K562 (cell line): ENCODE results near the gene BCAS2.

ENCODE experiments used
- CHD1 ChIP-seq: fragments of 200-600 bp; sonication (generic); IDR thresholded peaks from one replicate; pipeline ENCODE4 v1.6.1; 2012; ENCODE audit warnings: mild to moderate bottlenecking, moderate library complexity, low read length, inconsistent platforms
- CTCF ChIP-seq, 3 experiments: IDR thresholded peaks in 2 of 3; conservative IDR thresholded peaks in 1 of 3; 2 replicates each; pipeline ENCODE4 v1.5.1; 2011 to 2012; ENCODE audit warnings: low read length in 3 of 3, mild to moderate bottlenecking in 3 of 3, control low read depth in 2 of 3, improper control_type of control experiment in 1 of 3, inconsistent platforms in 1 of 3, low read depth in 1 of 3, mixed read lengths in 1 of 3, moderate library complexity in 1 of 3; ENCODE audit not compliant: insufficient read depth in 2 of 3
- EP300 ChIP-seq: IDR thresholded peaks from 2 replicates; pipeline ENCODE4 v1.6.1; 2012; ENCODE audit warnings: low read length, improper control_type of control experiment
- ETV6 ChIP-seq, 3 experiments: fragments of 150-350 bp in 1 of 3; sonication (generic) in 1 of 3; formaldehyde crosslinking in 1 of 3; IDR thresholded peaks; 2 replicates each; pipeline versions ENCODE4 v1.6.1 to v1.8.0; 2014 to 2022; ENCODE audit warnings: borderline replicate concordance in 2 of 3, low read depth in 2 of 3, antibody characterized with exemption in 1 of 3, low read length in 1 of 3, mild to moderate bottlenecking in 1 of 3, missing genetic modification reagents in 1 of 3
- GABPA ChIP-seq: fragments of 200-800 bp; sonication (Bioruptor generic); conservative IDR thresholded peaks from 2 replicates; pipeline ENCODE4 v1.6.1; 2016; ENCODE audit warnings: low read depth, missing genetic modification characterization, missing compliant biosample characterization
- IRF9 ChIP-seq: fragments of 450-650 bp; IDR thresholded peaks from 2 replicates; pipeline ENCODE4 v1.6.1; 2016; ENCODE audit warnings: missing biosample characterization, missing genetic modification characterization
- PTBP1 ChIP-seq: fragments of 200-400 bp; formaldehyde crosslinking; IDR thresholded peaks from 2 replicates; pipeline ENCODE4 v1.6.1; 2017; ENCODE audit warnings: low read depth, low read length
- SMARCA4 ChIP-seq: fragments of 450-650 bp; IDR thresholded peaks from 2 replicates; pipeline ENCODE4 v1.6.1; 2016
- ZKSCAN3 ChIP-seq: fragments of 250-450 bp; sonication (Bioruptor Pico); IDR thresholded peaks from 2 replicates; pipeline ENCODE4 v1.4.0; 2020
- ZNF551 ChIP-seq: fragments of 250-450 bp; sonication (Bioruptor Pico); IDR thresholded peaks from 2 replicates; pipeline ENCODE4 v1.5.0; 2021; ENCODE audit warnings: mild to moderate bottlenecking, moderate library complexity

GRCh38 chr1:114536043-114536442 lies 45.4 kb downstream of the BCAS2 start:
- no peak for TF ChIP-seq IRF9 (tag)
- TF ChIP-seq ETV6 (IDR thresholded peaks at IDR 0.05; ENCODE audit: borderline replicate concordance in 1 of 2, low read depth in 2 of 2, low read length in 1 of 2): no peak
- no peak for TF ChIP-seq ETV6 (CRISPR knock-in tag; IDR thresholded peaks at IDR 0.05; ENCODE audit: borderline replicate concordance)
- TF ChIP-seq SMARCA4: no peak
- TF ChIP-seq EP300: no peak
- no peak for TF ChIP-seq ZNF551 (CRISPR knock-in tag)
- no peak for TF ChIP-seq CTCF (IDR thresholded peaks at IDR 0.05 in 2 of 3, conservative IDR thresholded peaks at IDR 0.05 in 1 of 3; ENCODE audit: insufficient read depth in 2 of 3, low read depth in 1 of 3, low read length in 3 of 3)
- no peak for TF ChIP-seq PTBP1
- no peak for TF ChIP-seq ZKSCAN3
- no peak for TF ChIP-seq GABPA (tag)
- no peak for TF ChIP-seq CHD1
